Stimulated activated CD4-positive, alpha-beta T cell treated with anti-CD3 and anti-CD28 coated beads, Interleukin-1b, Interleukin-23, amount 100 ng/mL, for 24 hours (primary cell): ENCODE results near the gene COTL1.
"Not testable (repeated sequence)": the region's sequence is repeated elsewhere in the genome, so short reads cannot be mapped to it uniquely, and the experiment has no call there.

Source experiments
- DNase-seq, 4 experiments: peaks; one replicate each; pipeline ENCODE4 v3.0.0-alpha.2; 2020; ENCODE audit warnings: low read depth in 4 of 4, low spot score in 1 of 4

COTL1 gene

DNA sequence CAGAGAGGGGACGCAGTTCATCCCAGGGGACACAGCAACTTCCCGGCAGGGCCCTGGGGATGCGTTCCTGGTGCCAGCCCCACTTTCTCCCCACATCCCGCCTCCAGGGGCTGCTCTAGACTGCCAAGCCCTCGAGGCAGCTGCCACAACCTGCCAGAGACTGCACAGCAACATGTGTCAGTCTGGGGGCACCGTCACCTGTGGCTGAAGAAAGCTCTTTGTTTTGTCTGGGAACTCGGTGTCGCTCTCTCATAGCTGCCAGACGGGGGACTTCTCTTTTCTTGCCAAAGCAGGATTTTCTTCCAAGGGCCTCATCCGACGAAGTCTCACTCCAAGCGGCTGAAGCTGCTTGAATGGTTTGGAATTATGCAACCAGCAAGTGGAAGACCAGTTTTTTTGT, 43.7 kb downstream of the COTL1 start:
- DNase-seq: no peak

- no peak for DNase-seq
Measured at GRCh38 chr16:84572096-84572495, 45.8 kb downstream of the COTL1 start.

DNA sequence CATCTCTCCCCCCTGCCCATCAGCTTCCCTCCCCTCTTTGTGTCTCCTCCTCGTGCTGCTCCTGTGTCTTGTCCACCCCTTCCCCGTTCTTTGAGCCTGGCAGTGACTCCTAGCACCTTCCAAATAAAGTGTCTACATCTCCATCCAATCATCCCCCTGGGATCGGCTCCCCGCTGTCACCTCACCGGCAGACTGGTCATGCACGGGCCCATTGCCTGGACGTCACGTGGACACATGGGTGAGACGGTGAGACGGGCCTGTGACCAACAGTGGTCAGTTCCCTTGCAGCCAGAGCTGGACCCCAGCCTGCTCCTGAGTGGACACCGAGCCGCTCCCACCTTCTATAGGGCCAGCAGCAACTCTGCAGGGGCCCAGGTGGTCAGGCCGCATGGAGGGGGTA, 46.4 kb downstream of the COTL1 start:
- no peak for DNase-seq

DNA sequence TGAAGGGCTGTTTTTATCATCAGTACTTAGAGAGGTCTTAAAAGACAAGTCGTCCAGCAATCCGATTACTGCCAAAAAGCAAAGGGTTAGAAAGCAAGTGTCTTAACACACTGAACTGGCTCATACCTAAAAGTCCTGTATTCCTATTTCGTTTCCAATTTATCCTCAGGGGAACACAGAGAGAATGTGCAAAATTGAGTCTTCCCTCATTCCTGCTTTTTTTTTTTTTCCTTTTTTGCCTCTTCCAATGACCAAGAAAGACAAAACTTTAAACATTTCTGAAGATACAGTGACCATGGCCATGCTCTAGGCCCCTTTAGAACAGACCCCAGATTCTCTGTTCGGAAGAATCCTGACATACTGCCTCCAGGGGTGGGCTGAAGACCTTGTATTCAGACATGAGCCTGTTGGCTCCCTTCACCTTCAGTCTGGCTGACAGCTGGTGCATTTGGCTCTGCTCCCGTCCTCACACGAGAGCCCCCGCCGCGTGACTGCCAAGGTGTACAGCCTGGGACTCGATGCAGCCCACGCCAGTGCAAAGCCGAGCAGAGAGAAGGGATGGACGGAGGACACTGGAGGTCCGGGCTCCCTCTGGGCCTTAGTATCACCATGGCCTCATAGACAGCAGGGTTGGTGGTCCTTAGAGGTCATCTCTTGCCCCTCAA, 47.0 kb downstream of the COTL1 start:
- no peak for DNase-seq

GRCh38 chr16:84569382-84569987, 48.4 kb downstream of the COTL1 start:
- DNase-seq: no peak

- no peak for DNase-seq
Measured at GRCh38 chr16:84568066-84568465, 49.8 kb downstream of the COTL1 start.

DNA sequence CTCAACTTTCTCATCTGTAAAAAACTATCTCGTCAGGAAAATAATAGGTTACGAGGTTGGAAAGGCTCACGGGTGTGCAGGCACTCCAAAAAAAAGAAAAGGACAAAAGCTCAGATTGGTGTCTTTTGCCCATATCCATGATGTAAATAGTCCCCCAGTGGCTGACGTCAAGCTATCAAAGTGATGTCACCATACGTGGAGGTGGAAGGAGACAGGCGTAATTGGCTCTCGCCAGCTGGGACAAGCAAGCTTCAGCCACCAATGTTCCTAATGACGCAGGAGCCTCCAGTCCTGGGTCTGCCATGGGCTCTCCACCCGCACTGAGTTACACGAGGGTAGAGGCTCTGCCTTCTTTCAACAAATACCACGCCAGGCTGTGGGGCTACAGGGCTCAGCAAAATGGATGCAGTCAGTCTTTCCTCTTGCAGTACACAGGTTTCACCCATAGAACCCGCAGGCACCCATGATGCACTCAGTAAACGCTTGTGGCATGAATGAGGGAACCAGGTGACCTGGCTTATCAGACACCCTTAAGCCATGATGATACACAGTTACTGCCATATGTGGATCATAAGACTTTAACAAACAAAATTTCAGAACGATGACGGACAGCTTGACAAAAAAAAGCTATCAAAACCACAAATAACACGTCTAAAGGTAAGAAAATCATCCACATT, 50.5 kb downstream of the COTL1 start:
- no peak for DNase-seq

GRCh38 chr16:84566545-84567257, 51.2 kb downstream of the COTL1 start:
- no peak for DNase-seq

GRCh38 chr16:84565669-84566495, 52.0 kb downstream of the COTL1 start:
- no peak for DNase-seq

GRCh38 chr16:84563786-84564420, 54.0 kb downstream of the COTL1 start:
- no peak for DNase-seq

DNA sequence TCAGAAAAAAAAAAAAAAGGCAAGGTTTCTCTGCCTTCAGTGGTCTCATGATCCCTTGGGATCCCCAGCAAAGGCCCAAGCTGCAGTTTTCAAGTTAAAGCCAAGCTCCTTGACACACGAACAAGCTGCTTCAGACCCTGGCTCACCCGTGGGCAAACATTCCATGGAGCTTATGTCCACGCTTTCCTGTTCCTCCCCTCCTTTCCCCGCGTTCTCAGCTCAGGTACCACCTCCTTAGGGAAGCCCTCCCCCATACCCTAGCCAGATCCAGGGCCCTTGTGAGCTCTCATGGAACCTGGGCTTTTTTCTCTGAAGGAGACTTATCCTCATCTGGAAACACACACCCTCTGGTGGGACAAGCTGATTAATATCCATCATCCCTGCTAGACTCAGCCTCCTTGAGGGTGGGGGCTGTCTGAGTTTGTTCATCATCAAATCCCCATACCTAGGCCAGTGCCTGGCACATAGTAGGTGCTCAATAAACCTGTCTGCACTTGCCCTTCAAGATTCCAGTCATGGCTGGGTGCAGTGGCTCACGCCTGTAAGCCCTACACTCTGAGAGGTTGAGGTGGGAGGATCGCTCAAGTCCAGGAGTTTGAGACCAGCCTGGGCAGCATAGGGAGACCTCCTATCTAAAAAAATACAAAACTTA, 54.7 kb downstream of the COTL1 start:
- DNase-seq: no peak

DNA sequence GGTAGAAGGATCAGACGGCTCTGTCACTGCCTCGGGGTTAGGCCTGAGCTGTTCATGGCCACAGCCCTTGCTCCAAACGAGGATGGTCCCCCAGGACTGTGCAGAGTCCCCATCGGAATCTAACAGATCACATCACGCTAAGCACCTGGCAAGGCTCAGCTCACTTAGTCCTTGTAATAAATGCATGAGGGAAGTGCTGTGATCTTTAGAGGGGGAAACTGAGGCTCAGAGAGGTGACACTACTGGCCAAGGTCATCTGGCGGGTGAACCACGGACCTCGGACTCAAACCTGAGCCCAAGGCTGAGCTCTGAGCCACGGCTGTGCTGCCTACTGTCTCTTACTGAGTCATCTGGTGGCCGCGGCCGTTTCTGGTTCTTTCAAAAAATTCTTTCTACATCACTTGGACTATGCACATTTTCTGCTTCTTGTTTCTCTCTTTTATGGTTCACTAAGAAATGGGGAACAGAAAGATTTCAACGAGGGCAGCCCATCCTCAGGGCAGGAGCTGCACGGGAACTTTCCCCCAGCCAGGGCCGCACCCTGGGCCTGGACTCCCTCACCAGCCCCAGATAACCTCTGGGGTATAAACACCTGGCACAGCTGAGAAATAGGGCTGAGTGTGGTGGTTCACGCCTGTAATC, 55.6 kb downstream of the COTL1 start:
- DNase-seq: no peak

GRCh38 chr16:84561291-84561690, 56.6 kb downstream of the COTL1 start:
- no peak for DNase-seq

DNA sequence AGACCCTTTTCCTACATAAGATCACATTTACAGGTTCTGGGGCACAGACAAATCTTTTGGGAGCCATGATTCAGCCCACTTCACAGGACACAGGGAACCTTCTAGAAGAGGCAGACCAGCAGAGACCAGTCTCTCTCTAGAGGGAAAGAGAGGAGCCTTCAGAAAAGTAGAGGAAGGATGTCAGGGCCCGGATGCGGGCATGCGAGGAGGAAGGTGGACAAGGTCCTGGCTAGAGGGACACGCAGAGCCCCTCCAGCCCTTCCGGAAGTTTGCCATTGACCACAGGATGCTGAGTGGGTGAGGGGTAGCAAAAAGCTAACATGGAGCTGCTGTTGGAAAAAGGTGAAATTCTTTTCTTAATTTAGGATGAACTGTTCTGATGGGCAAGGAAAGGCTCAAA, 57.6 kb downstream of the COTL1 start:
- DNase-seq: no peak

GRCh38 chr16:84559311-84559932, 58.5 kb downstream of the COTL1 start:
- DNase-seq: no peak

DNA sequence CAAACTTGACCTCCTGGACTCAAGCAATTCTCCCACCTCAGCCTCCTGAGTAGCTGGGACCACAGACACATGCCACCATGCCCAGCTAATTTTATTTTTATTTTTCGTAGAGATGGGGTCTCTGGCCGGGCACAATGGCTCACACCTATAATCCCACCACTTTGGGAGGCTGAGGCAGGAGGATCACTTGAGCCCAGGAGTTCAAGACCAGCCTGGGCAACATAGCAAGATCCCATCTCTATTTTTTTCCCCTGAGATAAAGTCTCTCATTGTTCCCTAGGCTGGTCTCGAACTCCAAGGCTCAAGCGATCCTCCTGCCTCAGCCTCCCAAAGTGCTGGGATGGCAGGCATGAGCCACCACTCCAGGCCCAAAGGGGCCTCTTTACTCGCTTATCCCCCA, 59.0 kb downstream of the COTL1 start:
- not testable (repeated sequence) for DNase-seq

- no peak for DNase-seq
Measured at GRCh38 chr16:84557504-84557903, 60.4 kb downstream of the COTL1 start.

DNA sequence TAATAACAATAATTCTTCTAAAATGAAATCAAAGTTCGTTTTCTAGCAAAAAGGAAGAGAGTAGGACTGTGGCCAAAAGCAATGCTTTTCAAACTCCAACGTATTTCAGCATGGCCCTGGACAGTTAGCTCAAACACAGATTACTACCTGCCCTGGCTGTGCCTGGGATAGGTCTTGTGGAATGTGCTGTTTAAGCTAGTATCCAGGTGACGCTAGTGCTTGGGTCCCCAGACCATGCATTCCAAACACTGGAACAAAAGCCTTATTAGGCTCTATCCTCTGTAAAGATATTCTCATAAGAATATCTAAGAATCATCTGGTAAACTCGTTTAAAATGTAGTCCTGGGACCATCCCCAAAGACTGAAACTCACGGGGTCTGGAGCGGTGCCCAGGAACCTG, 60.8 kb downstream of the COTL1 start:
- DNase-seq: no peak
